ENCODE results near the gene SPO11.

SPO11 gene

GRCh38 chr20:57377350-57377749, 47.7 kb downstream of the SPO11 start:
- no peak for DNase-seq (ENCODE audit: low spot score)

GRCh38 chr20:57378107-57378506, 48.5 kb downstream of the SPO11 start:
- DNase-seq (ENCODE audit: low spot score) = no peak

DNA sequence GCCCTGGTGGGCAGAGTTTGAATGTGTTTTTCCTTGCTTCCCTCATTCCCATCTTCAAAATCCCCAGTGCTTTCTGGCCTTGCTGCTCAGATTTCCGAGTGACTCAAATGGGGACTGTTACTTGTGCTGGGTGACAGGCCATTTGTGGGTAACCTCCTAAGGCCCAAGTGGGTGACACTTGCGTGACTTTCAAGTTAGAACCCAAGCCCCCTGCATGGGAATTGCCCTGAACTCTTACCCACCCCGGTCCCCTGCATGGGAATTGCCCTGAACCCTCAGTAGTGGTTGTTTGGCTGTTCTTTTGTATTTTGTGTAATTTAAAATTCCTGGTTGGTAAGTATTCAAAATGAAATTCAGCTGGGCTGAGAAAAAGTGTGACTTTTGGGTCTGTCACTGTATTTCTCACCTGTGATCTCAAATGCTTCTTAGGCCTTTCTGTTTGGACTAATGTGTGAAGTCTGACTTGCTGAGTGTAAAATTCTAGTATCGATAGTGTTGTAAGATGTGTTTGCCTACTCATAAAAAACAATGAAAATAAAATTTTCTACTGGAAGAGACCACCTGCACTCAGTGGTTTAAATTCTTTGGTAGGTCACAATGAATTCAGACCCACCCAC, 49.2 kb downstream of the SPO11 start:
- no peak for DNase-seq (ENCODE audit: low spot score)

GRCh38 chr20:57379263-57379647, 49.7 kb downstream of the SPO11 start:
- DNase-seq (ENCODE audit: low spot score) = no peak

GRCh38 chr20:57380081-57380750, 50.6 kb downstream of the SPO11 start:
- DNase-seq (ENCODE audit: low spot score) = no peak

GRCh38 chr20:57381596-57382503, 52.2 kb downstream of the SPO11 start:
- peak; percentile 82 for DNase-seq (ENCODE audit: low spot score)

- DNase-seq (ENCODE audit: low spot score) = no peak
Measured at GRCh38 chr20:57382516-57382915, 52.9 kb downstream of the SPO11 start.

DNA sequence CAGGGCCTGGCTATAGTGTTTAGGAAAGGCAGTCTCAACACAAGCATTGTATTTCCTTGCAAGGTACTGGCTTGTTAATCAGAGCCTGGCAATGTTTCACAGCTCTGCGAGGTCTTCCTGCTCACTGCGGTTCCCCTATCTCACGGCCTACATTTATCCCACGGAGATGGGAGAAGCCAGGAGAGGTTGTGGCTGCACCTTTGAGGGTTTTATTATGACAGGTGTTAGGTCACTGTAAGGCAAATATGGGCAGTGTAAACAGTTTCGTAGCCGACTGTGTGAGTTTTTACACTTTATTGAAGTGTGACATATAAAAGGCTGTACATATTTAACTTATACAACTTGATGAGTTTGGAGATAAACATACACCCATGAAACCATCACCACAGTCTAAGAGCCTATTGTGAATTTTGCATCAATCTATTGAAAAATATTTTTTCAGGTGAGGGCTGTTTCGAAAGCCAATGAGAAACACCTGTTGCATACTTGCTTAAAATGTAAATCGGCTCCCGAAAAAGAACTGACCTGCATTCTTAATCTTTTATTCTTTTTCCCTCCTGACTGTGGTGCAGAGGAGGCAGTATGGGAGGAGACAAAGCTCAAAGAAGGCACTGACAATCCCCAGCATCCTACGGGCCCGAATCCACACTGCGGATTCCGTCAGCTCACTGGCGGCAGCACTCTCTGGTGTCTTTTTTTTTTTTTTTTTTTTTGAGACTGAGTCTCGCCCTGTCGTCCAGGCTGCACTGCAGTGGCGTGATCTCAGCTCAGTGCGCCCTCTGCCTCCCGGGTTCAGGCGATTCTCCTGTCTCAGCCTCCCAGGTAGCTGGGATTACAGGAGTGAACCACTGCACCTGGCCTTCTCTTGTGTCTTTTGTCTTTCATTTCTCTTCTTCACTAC, 54.1 kb downstream of the SPO11 start:
- DNase-seq (ENCODE audit: low spot score) = no peak

DNA sequence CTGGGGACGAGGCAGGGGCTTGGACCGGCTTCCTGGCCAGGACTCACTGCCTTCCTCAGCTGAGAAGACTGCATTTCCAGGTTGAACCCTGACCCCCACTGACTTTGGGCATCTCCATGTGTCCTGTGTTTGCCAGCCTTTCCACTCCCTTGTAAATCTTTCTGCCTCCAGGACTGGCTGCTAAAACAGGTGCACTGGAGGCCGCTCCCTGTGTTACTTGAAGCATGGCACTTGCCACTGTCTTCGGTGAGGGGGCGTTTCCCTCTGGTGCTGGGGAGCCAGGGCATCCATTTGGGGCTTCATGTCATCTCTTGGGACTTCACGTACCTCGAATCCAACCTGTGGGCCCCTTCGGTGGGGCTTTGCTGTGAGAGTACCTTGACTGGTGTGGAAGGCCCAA, 54.9 kb downstream of the SPO11 start:
- no peak for DNase-seq (ENCODE audit: low spot score)

DNA sequence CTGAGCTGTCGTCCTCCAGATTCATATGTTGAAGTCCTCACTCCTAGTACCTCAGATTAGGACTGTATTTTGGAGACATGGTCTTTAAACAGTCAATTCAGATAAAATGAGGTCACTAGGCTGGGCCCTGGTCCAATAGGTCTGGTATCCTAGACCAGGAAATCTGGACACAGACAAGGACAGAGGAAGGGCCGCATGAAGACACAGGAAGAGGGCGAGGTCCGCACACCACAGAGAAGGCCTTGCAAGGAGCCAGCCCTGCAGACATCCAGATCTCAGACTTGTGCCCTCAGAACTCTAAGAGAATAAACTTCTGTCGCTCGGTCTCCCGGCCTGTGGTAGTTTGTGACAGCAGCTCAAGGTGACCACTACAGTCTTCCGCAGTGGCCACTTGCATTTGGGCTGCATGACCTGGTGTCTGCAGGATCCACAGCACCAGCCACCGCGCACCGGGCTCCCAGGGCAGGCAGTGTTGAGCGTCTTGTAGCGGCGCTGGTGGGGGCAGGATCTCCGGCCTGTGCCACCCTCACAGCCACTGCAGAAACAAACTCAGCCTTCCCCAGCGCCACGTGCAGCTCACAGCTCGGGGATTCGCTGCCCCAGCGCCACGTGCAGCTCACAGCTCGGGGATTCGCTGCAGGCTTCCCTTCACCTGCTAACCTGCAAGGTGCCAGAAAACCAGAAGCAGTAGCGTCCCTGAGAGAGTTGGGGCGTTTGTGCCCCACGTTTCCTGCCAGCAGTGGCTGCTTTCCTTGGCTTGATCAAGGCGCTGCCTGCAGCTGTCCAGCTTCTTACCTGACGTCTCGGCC, 55.6 kb downstream of the SPO11 start:
- DNase-seq (ENCODE audit: low spot score) = no peak

GRCh38 chr20:57385940-57386339, 56.3 kb downstream of the SPO11 start:
- no peak for DNase-seq (ENCODE audit: low spot score)

GRCh38 chr20:57386762-57387161, 57.2 kb downstream of the SPO11 start:
- no peak for DNase-seq (ENCODE audit: low spot score)

DNA sequence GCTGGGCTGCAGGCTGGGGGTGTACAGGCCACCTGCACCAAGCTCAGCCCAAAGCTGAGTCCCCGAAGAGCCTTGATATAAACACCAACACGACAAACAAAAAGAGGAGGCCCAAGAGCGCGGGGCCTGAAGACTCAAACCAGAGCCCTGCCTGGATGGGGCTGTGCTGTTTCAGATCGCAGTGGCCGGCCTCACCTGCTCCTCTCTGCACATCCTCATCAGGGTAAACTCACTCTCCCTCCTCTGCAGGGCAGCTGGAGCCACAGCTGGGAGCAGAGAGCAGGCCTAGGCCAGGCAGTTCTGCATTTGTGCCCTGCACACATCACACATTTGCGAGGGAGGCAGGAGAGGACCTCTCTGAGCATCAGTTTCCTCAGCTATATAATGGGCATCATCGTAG, 57.9 kb downstream of the SPO11 start:
- no peak for DNase-seq (ENCODE audit: low spot score)

DNA sequence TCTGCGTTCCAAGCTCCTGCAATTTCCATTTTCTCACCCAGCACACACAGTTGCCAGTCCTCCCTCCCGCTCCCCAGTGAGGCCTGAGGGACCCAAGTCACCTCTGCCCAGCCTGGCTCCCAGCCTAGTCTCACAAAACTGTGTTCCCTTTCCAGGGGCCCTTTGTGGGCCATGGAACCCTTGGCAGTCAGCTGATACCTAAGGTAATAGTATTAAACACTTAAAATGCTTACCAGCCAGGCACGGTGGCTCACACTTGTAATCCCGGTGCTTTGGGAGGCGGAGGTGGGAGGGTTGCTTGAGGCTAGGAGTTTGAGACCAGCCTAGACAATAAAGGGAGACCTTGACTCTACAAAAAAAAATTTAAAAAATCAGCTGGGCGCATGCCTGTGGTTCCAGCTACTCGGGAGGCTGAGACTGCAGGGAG, 58.4 kb downstream of the SPO11 start:
- no peak for DNase-seq (ENCODE audit: low spot score)

GRCh38 chr20:57388953-57389694, 59.5 kb downstream of the SPO11 start:
- peak; percentile 60 for DNase-seq (ENCODE audit: low spot score)

DNA sequence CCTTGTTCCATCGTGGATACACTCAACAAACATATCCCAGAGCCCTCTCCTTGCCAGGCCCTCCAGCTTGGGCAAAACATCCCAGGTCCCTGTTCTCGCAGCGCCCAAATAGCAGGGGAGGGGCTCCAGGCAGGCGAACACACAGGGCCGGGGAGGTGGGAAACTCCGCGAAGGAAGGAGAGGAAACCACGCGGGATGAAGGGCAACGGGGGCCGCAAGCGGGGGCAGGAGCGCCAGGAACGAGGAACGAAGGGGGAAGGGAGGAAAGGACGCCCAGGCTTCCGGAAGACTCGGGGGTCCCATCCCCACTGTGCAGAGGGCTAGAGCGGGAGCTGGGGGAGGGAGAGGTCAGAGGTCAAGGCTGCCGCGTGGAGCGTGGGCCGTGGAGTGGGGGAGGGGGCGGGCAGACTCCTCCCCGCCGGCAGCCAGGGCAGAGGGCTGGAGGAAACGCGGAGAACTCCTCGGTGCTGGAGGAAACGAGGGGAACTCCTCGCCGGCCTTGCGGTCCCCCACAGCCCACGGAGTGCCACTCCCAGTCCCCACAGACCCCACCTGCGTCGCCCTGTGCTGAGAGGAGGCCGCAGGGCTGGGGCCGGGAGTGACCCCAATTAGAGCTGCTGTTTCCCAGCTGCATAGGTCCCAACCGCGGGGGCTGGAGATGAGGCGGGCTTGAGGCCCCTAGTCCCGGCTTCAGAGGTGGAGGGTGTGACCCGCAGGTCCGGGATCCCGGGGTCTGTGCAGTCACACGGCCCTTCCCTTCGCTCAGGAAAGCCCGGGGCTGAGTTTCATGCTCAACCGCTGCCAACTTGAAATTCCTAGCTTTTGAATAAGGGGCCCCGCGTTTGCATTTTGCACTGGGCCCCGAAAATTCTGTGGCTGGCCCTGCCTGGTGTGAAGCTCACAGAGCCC, 60.3 kb downstream of the SPO11 start:
- DNase-seq (ENCODE audit: low spot score) = no peak

DNA sequence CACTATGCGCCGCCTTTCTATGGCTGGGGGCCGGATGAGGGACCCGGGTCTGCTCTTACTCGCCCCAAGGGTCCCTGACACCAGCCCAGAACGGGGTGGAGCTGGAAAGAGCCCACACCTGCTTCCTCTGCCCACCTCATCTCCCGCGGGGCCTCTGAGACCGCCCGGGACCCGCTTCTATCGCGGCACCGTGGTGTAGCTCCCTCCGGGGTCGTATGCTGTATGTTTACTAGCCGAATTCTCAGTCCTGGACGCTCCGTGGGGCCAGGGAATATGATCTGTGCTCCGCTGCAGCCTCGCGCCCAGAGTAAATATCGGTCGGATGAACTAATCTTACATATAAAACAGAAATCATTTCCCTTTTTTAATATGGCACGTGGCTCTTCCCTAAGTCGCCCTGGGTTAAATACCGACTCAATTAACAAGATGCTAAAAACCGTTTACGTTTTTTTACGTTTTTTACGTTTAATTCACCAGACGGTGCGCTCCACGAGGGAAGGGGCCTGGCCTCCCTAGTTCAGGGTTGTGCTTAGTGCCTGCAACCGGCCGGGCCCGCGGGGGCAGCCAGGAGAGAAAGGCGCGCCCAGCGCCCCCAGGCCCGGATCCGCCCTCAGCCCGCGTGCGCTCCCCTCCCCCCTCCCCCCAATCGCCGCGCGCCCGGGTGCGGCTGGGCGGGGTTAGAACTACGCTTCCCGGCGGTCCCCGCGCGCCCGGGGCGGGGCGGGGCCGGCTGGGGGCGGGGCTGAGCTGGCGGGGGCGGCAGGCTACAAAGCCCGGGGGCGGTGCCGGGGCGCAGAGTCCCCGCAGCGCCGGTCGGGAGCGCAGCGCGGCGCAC, 61.2 kb downstream of the SPO11 start, which contains the start of gene RBM38:
RBM38 (plus strand) TSS at position 793 of the 835 bp plus-strand sequence. CDS start 186 bp downstream, outside the sequence.
- peak; percentile 60 for DNase-seq (ENCODE audit: low spot score)

All from pons (tissue), 1 donor.